Mesenchymal stem cell (in vitro differentiated cells and primary cell): ENCODE results near the gene PAQR6.

Experiments used
- DNase-seq: peaks from one replicate; pipeline ENCODE4 v3.0.0-alpha.2; 2013
- H2AFZ ChIP-seq: one replicate; pipeline ENCODE4 v1.6.1; 2013; ENCODE audit warnings: low read depth, mild to moderate bottlenecking, control low read depth, inconsistent platforms, low read length, moderate library complexity
- H2AK5ac ChIP-seq: 2 replicates; pipeline ENCODE4 v1.6.1; 2013; ENCODE audit warnings: low read length, moderate library complexity, mild to moderate bottlenecking, inconsistent platforms; ENCODE audit not compliant: severe bottlenecking
- H2BK120ac ChIP-seq: one replicate; pipeline ENCODE4 v1.6.1; 2013; ENCODE audit warnings: low read depth, mild to moderate bottlenecking, inconsistent platforms, low read length, moderate library complexity
- H2BK12ac ChIP-seq, 2 experiments: one replicate each; pipeline ENCODE4 v1.6.1; 2013; ENCODE audit warnings: inconsistent platforms in 2 of 2, low read length in 2 of 2, mild to moderate bottlenecking in 2 of 2, moderate library complexity in 2 of 2, control low read depth in 1 of 2
- H2BK15ac ChIP-seq: one replicate; pipeline ENCODE4 v1.6.1; 2013; ENCODE audit warnings: mild to moderate bottlenecking, low read depth, inconsistent platforms; ENCODE audit not compliant: poor library complexity, severe bottlenecking
- H2BK5ac ChIP-seq: 2 replicates; pipeline ENCODE4 v1.6.1; 2013; ENCODE audit warnings: low read depth, mild to moderate bottlenecking, low read length, control low read depth, inconsistent platforms; ENCODE audit not compliant: poor library complexity, severe bottlenecking
- H3K14ac ChIP-seq, 2 experiments: one replicate each; pipeline ENCODE4 v1.6.1; 2013; ENCODE audit warnings: inconsistent platforms in 2 of 2, low read length in 2 of 2, control low read depth in 1 of 2, mild to moderate bottlenecking in 1 of 2, moderate library complexity in 1 of 2
- H3K18ac ChIP-seq, 2 experiments: one replicate each; pipeline ENCODE4 v1.6.1; 2013; ENCODE audit warnings: inconsistent platforms in 2 of 2, low read length in 2 of 2, control low read depth in 1 of 2, low read depth in 1 of 2, mild to moderate bottlenecking in 1 of 2
- H3K23ac ChIP-seq, 2 experiments: one replicate each; pipeline ENCODE4 v1.6.1; 2013; ENCODE audit warnings: inconsistent platforms in 2 of 2, low read length in 2 of 2, mild to moderate bottlenecking in 2 of 2, moderate library complexity in 2 of 2, control low read depth in 1 of 2
- H3K27ac ChIP-seq: 2 replicates; pipeline ENCODE4 v1.5.1; 2013; ENCODE audit warnings: mild to moderate bottlenecking, moderate library complexity, low read length, control low read depth, inconsistent platforms; ENCODE audit not compliant: poor library complexity, severe bottlenecking
- H3K27me3 ChIP-seq, 2 experiments: 2 replicates each; pipeline versions ENCODE4 v1.6.1 to v1.7.0; 2013; ENCODE audit warnings: low read length in 2 of 2, mild to moderate bottlenecking in 2 of 2, moderate library complexity in 2 of 2, control low read depth in 1 of 2, inconsistent platforms in 1 of 2; ENCODE audit not compliant: control insufficient read depth in 1 of 2, insufficient read depth in 1 of 2
- H3K36me3 ChIP-seq, 2 experiments: 2 replicates each; pipeline versions ENCODE4 v1.6.1 to v1.7.0; 2013; ENCODE audit warnings: low read length in 2 of 2, control low read depth in 1 of 2, inconsistent platforms in 1 of 2, low read depth in 1 of 2, mild to moderate bottlenecking in 1 of 2; ENCODE audit not compliant: insufficient read depth in 2 of 2, control insufficient read depth in 1 of 2
- H3K4ac ChIP-seq, 2 experiments: one replicate each; pipeline ENCODE4 v1.6.1; 2013; ENCODE audit warnings: inconsistent platforms in 2 of 2, low read length in 2 of 2, mild to moderate bottlenecking in 2 of 2, moderate library complexity in 2 of 2, control low read depth in 1 of 2, low read depth in 1 of 2
- H3K4me1 ChIP-seq: 2 replicates; pipeline ENCODE4 v1.6.1; 2013; ENCODE audit warnings: low read depth, low read length, control low read depth; ENCODE audit not compliant: control insufficient read depth, insufficient read depth
- H3K4me2 ChIP-seq: 2 replicates; pipeline ENCODE4 v1.6.1; 2013; ENCODE audit warnings: low read length, mild to moderate bottlenecking, inconsistent platforms; ENCODE audit not compliant: poor library complexity, severe bottlenecking
- H3K4me3 ChIP-seq, 2 experiments: 2 replicates each; pipeline versions ENCODE4 v1.5.1 to v1.7.0; 2013; ENCODE audit warnings: low read length in 2 of 2, mild to moderate bottlenecking in 2 of 2, control low read depth in 1 of 2, low read depth in 1 of 2; ENCODE audit not compliant: insufficient read depth in 1 of 2
- H3K79me1 ChIP-seq: replicated peaks from 2 replicates; pipeline ENCODE4 v1.6.1; 2013; ENCODE audit warnings: mild to moderate bottlenecking, control low read depth, low read length, inconsistent platforms; ENCODE audit not compliant: poor library complexity, severe bottlenecking
- H3K9ac ChIP-seq: 2 replicates; pipeline ENCODE4 v1.7.0; 2013; ENCODE audit warnings: mild to moderate bottlenecking, low read length, moderate library complexity
- H3K9me3 ChIP-seq: 2 replicates; pipeline ENCODE4 v1.7.0; 2013; ENCODE audit warnings: mild to moderate bottlenecking, low read length; ENCODE audit not compliant: control insufficient read depth
- H4K8ac ChIP-seq: one replicate; pipeline ENCODE4 v1.6.1; 2013; ENCODE audit warnings: inconsistent platforms, mild to moderate bottlenecking, low read length, moderate library complexity
- H4K91ac ChIP-seq: one replicate; pipeline ENCODE4 v1.6.1; 2013; ENCODE audit warnings: mild to moderate bottlenecking, low read length, inconsistent platforms
- WGBS: methylation state at CpG from one replicate; pipeline ENCODE4 v1.1.7; 2013; ENCODE audit warnings: mixed read lengths; 5-methylcytosine and 5-hydroxymethylcytosine counted together

Gene PAQR6

GRCh38 chr1:156228501-156228900 is 19.4 kb downstream of the PAQR6 start:
- Histone ChIP-seq H3K23ac (no peak overlapping the region), H4K91ac (no peak overlapping the region), H2BK15ac (no peak overlapping the region), H4K8ac (peak overlapping the region; percentile 24), H3K4me3 (no peak overlapping the region), H3K4ac (no peak overlapping the region), H2BK120ac (no peak overlapping the region), H3K79me1 (peaks cover 9% of the 10 kb centered on the region), H3K4me1 (peaks cover 4% of the 10 kb centered on the region), H2BK5ac (no peak overlapping the region), H2BK12ac (no peak overlapping the region), H3K27me3 (no peaks in the 10 kb centered on the region), H3K4me2 (no peak overlapping the region), H2AFZ (no peak overlapping the region), H3K36me3 (peaks cover 28% of the 10 kb centered on the region in 2 experiments), H3K18ac (no peak overlapping the region), H2AK5ac (no peak overlapping the region), H3K27ac (no peak overlapping the region), H3K9ac (no peak overlapping the region), H3K14ac (no peak overlapping the region), H3K9me3 (no peaks in the 10 kb centered on the region)
- no peak for DNase-seq
- WGBS, result 81% methylated on average over 5 of the region's 7 CpGs

GRCh38 chr1:156226782-156227181 is 21.1 kb downstream of the PAQR6 start:
- Histone ChIP-seq H3K9ac (no peak overlapping the region), H2AK5ac (no peak overlapping the region), H4K8ac (no peak overlapping the region), H3K14ac (no peak overlapping the region), H3K79me1 (peaks cover 8% of the 10 kb centered on the region), H3K9me3 (no peaks in the 10 kb centered on the region), H2BK15ac (no peak overlapping the region), H4K91ac (no peak overlapping the region), H3K23ac (no peak overlapping the region), H3K4me1 (peaks cover 14% of the 10 kb centered on the region), H3K27ac (no peak overlapping the region), H3K4me2 (no peak overlapping the region), H3K4me3 (no peak overlapping the region), H3K36me3 (peaks cover 26 to 43% of the 10 kb centered on the region in 2 experiments), H2BK12ac (no peak overlapping the region), H2AFZ (no peak overlapping the region), H2BK5ac (no peak overlapping the region), H3K27me3 (no peaks in the 10 kb centered on the region), H3K18ac (no peak overlapping the region), H2BK120ac (no peak overlapping the region), H3K4ac (no peak overlapping the region)
- 96% methylated on average over 4 of the region's 4 CpGs for WGBS
- no peak for DNase-seq

DNA sequence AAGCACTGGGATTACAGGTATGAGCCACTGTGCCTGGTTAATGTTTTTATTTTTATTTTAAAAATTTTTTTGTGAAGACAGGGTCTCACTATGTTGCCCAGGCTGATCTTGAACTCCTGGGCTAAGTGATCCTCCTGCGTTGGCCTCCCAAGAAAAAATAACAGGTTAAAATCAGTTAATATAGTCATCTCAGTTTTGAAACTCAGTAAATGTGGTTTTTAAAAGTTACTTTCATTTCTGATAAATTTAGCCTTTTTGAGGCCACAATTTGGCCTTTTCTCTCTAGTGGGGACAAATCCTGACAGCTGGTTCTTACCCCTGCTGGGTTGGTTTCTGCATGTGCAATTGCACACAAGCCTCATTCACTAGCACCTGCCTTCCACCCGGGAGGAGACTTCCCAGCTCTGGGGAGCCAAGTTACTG is 21.7 kb downstream of the PAQR6 start:
- Histone ChIP-seq H3K23ac (no peak overlapping the region), H3K27ac (no peak overlapping the region), H3K9ac (no peak overlapping the region), H2BK120ac (no peak overlapping the region), H3K4me3 (no peak overlapping the region), H3K4me1 (peaks cover 16% of the 10 kb centered on the region), H3K79me1 (peaks cover 11% of the 10 kb centered on the region), H3K18ac (no peak overlapping the region), H3K4ac (no peak overlapping the region), H2BK12ac (no peak overlapping the region), H3K9me3 (no peaks in the 10 kb centered on the region), H2AK5ac (no peak overlapping the region), H3K27me3 (no peaks in the 10 kb centered on the region), H3K4me2 (no peak overlapping the region), H3K14ac (no peak overlapping the region), H2AFZ (no peak overlapping the region), H4K91ac (no peak overlapping the region), H2BK5ac (no peak overlapping the region), H4K8ac (no peak overlapping the region), H3K36me3 (peaks cover 28 to 49% of the 10 kb centered on the region in 2 experiments), H2BK15ac (no peak overlapping the region)
- no CpG with 5 or more reads among the region's 2 CpGs for WGBS
- no peak for DNase-seq

GRCh38 chr1:156225677-156226014 is 22.2 kb downstream of the PAQR6 start:
- Histone ChIP-seq H2BK120ac (no peak overlapping the region), H4K91ac (no peak overlapping the region), H3K4me2 (no peak overlapping the region), H3K4me1 (peaks cover 16% of the 10 kb centered on the region), H3K27me3 (no peaks in the 10 kb centered on the region), H3K36me3 (peaks cover 33 to 54% of the 10 kb centered on the region in 2 experiments), H3K14ac (no peak overlapping the region), H4K8ac (no peak overlapping the region), H3K79me1 (peaks cover 14% of the 10 kb centered on the region), H3K18ac (no peak overlapping the region), H3K4ac (no peak overlapping the region), H2BK12ac (no peak overlapping the region), H3K4me3 (no peak overlapping the region), H2AFZ (no peak overlapping the region), H3K23ac (no peak overlapping the region), H3K27ac (no peak overlapping the region), H3K9ac (no peak overlapping the region), H3K9me3 (no peaks in the 10 kb centered on the region), H2BK5ac (no peak overlapping the region), H2BK15ac (no peak overlapping the region), H2AK5ac (no peak overlapping the region)
- no CpG with 5 or more reads among the region's 2 CpGs for WGBS
- no peak for DNase-seq
